ENCODE data around the gene HOXA9.

DNA sequence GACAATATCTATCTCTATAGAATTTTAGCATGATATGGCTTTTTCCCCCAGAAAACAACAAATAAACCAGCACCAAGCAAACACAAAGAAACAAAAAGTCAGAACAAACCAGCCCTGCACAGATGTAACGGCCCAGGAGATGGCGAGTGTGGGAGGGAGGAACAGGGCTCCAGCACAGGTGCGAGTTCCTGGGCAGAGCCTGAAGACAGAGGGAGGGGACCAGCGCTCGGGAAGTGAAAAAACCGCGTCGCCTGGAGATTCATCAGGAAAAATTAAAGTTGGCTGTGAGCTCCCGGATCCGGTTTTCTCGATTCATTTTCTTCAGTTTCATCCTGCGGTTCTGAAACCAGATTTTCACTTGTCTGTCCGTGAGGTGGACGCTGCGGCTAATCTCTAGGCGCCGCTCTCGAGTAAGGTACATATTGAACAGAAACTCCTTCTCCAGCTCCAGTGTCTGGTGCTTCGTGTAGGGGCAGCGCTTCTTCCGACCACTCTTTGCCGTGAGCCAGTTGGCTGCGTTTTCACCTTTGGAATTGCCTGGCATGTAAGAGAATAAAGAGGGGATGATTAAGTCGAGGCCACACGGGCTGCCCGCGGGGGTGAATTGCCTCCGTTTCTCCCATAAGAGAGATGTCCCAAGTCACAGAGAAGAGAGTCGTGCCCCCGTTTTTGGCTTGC lies 6.4 kb upstream of the HOXA9 start:
- TF ChIP-seq, protein P1, sequence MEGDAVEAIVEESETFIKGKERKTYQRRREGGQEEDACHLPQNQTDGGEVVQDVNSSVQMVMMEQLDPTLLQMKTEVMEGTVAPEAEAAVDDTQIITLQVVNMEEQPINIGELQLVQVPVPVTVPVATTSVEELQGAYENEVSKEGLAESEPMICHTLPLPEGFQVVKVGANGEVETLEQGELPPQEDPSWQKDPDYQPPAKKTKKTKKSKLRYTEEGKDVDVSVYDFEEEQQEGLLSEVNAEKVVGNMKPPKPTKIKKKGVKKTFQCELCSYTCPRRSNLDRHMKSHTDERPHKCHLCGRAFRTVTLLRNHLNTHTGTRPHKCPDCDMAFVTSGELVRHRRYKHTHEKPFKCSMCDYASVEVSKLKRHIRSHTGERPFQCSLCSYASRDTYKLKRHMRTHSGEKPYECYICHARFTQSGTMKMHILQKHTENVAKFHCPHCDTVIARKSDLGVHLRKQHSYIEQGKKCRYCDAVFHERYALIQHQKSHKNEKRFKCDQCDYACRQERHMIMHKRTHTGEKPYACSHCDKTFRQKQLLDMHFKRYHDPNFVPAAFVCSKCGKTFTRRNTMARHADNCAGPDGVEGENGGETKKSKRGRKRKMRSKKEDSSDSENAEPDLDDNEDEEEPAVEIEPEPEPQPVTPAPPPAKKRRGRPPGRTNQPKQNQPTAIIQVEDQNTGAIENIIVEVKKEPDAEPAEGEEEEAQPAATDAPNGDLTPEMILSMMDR (IDR thresholded peaks at IDR 0.05): no peak
- TF ChIP-seq POLR2A (IDR thresholded peaks at IDR 0.05): peak in 1 of 2 donors; percentile 16

Measured in Peyer's patch (tissue), 4 donors.